Hepatocyte (in vitro differentiated cells): ENCODE data around the gene CUX1. TPM values are rescaled to one million over a fixed set of nuclear protein-coding genes. Genes with fewer than 3 reads are reported as not detected.

Source experiments
- DNase-seq: peaks from one replicate; pipeline ENCODE4 v3.0.0-alpha.2; 2016; ENCODE audit warnings: low spot score
- H2AFZ ChIP-seq: fragments of 200-600 bp; sonication (generic); 2 replicates; pipeline ENCODE4 v1.6.0; 2016; ENCODE audit warnings: antibody characterized with exemption, mild to moderate bottlenecking
- H3K27ac ChIP-seq: fragments of 200-600 bp; sonication (generic); 2 replicates; pipeline ENCODE4 v1.5.1; 2016; ENCODE audit warnings: mild to moderate bottlenecking
- H3K27me3 ChIP-seq: fragments of 200-600 bp; sonication (generic); 2 replicates; pipeline ENCODE4 v1.6.1; 2016
- H3K36me3 ChIP-seq: fragments of 200-600 bp; sonication (generic); replicated peaks from 2 replicates; pipeline ENCODE4 v1.5.1; 2016; ENCODE audit warnings: low read depth; ENCODE audit not compliant: insufficient read depth
- H3K4me1 ChIP-seq: fragments of 200-600 bp; sonication (generic); 2 replicates; pipeline ENCODE4 v1.5.1; 2016; ENCODE audit warnings: mild to moderate bottlenecking, moderate library complexity; ENCODE audit not compliant: insufficient read depth
- H3K4me2 ChIP-seq: fragments of 200-600 bp; sonication (generic); 2 replicates; pipeline ENCODE4 v1.6.0; 2016
- H3K4me3 ChIP-seq: fragments of 200-600 bp; sonication (generic); 2 replicates; pipeline ENCODE4 v1.5.1; 2016; ENCODE audit warnings: mild to moderate bottlenecking
- H3K79me2 ChIP-seq: fragments of 200-600 bp; sonication (generic); 2 replicates; pipeline ENCODE4 v1.6.0; 2017; ENCODE audit warnings: mild to moderate bottlenecking
- H3K9me2 ChIP-seq: fragments of 200-600 bp; sonication (generic); replicated peaks from 2 replicates; pipeline ENCODE4 v1.6.0; 2017; ENCODE audit warnings: mild to moderate bottlenecking; ENCODE audit not compliant: insufficient read depth
- H3K9me3 ChIP-seq: fragments of 200-600 bp; sonication (generic); 2 replicates; pipeline ENCODE4 v1.5.1; 2016; ENCODE audit warnings: low read depth, mild to moderate bottlenecking
- H4K20me1 ChIP-seq: fragments of 200-600 bp; sonication (generic); 2 replicates; pipeline ENCODE4 v1.6.0; 2016; ENCODE audit warnings: mild to moderate bottlenecking; ENCODE audit not compliant: insufficient read depth, poor library complexity, severe bottlenecking
- EZH2 ChIP-seq: fragments of 200-600 bp; sonication (generic); IDR thresholded peaks from 2 replicates; pipeline ENCODE4 v1.6.1; 2016; ENCODE audit warnings: antibody characterized with exemption, mild to moderate bottlenecking, borderline replicate concordance
- EZH2phosphoT487 ChIP-seq: fragments of 200-600 bp; sonication (generic); IDR thresholded peaks from one replicate; pipeline ENCODE4 v1.6.1; 2018; ENCODE audit warnings: antibody characterized with exemption, mild to moderate bottlenecking, low read depth, moderate library complexity; ENCODE audit not compliant: unreplicated experiment, severe bottlenecking
- WGBS: methylation state at CpG from one replicate; pipeline ENCODE4 v1.1.6; 2016; ENCODE audit warnings: low lambda C conversion rate; ENCODE audit errors: missing lambda C conversion rate; 5-methylcytosine and 5-hydroxymethylcytosine counted together
- polyA plus RNA-seq: library from polyadenylated mRNA; unstranded; fragments of >200 nt; fragmentation: Nextera tagmentation; extraction: Ambion mirVana; gene quantifications from 2 replicates; pipeline ENCODE4 v1.2.1, GENCODE V29; 2016
- total RNA-seq: library from RNA; depleted of rRNA; stranded (reverse); fragments of >200 nt; gene quantifications from 2 replicates; pipeline ENCODE4 v1.2.3, GENCODE V29; 2014
- TF ChIP-seq, protein P1 (sequence below): fragments of 200-600 bp; sonication (generic); IDR thresholded peaks from 2 replicates; pipeline ENCODE4 v1.5.1; 2016; ENCODE audit warnings: antibody characterized with exemption, mild to moderate bottlenecking; ENCODE audit not compliant: poor library complexity

Gene CUX1
- total and polyA plus RNA-seq, 2 experiments from 2014 or later, result 60.1 to 76.8 TPM

DNA sequence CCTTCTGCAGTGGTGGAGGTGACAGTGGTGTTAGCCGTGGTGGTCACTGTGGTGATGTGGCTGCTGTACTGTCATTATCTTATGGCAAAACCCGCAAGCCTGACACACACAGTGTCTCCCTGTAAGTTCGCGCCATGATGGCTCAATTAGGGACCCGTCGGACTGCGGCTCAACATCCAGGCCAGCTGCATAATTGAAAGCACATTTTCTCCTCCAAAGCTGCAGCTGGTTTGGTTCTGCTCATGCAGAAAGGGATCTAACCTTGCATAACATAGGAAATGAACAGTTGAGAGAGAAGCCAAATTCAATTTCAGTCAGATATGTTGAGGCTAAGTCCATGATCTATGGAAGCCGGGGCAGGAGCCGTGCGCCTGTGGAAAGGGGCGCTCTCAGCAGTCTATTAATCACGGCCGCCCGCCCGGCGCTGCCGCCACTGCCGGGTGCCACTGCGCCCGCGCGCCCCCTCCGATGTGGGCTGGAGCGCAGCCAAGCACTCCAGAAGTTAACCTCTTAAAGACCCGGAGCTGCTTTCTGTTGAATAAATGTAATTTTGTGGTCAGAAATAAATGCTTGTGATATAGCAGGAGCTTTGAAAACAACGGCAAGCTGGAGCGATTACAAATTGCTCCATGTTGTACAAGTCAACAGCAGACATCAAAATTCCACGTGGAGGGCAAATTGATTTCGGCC is 227.7 kb downstream of the CUX1 start:
- Histone ChIP-seq H3K9me2 (no peaks in the 10 kb centered on the region), H4K20me1 (peaks cover 34% of the 10 kb centered on the region), H3K9me3 (no peaks in the 10 kb centered on the region), H3K4me1 (peaks cover 9% of the 10 kb centered on the region), H3K36me3 (no peaks in the 10 kb centered on the region), H2AFZ (no peak overlapping the region), H3K4me3 (no peak overlapping the region), H3K4me2 (peak overlapping the region; percentile 65), H3K27ac (peak overlapping the region; percentile 11), H3K27me3 (no peaks in the 10 kb centered on the region), H3K79me2 (peaks cover 52% of the 10 kb centered on the region)
- 57% methylated on average over 29 of the region's 29 CpGs for WGBS
- no peak for TF ChIP-seq EZH2
- TF ChIP-seq, protein P1, sequence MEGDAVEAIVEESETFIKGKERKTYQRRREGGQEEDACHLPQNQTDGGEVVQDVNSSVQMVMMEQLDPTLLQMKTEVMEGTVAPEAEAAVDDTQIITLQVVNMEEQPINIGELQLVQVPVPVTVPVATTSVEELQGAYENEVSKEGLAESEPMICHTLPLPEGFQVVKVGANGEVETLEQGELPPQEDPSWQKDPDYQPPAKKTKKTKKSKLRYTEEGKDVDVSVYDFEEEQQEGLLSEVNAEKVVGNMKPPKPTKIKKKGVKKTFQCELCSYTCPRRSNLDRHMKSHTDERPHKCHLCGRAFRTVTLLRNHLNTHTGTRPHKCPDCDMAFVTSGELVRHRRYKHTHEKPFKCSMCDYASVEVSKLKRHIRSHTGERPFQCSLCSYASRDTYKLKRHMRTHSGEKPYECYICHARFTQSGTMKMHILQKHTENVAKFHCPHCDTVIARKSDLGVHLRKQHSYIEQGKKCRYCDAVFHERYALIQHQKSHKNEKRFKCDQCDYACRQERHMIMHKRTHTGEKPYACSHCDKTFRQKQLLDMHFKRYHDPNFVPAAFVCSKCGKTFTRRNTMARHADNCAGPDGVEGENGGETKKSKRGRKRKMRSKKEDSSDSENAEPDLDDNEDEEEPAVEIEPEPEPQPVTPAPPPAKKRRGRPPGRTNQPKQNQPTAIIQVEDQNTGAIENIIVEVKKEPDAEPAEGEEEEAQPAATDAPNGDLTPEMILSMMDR, result no peak
- no peak for TF ChIP-seq EZH2phosphoT487
- peak; percentile 67 for DNase-seq

DNA sequence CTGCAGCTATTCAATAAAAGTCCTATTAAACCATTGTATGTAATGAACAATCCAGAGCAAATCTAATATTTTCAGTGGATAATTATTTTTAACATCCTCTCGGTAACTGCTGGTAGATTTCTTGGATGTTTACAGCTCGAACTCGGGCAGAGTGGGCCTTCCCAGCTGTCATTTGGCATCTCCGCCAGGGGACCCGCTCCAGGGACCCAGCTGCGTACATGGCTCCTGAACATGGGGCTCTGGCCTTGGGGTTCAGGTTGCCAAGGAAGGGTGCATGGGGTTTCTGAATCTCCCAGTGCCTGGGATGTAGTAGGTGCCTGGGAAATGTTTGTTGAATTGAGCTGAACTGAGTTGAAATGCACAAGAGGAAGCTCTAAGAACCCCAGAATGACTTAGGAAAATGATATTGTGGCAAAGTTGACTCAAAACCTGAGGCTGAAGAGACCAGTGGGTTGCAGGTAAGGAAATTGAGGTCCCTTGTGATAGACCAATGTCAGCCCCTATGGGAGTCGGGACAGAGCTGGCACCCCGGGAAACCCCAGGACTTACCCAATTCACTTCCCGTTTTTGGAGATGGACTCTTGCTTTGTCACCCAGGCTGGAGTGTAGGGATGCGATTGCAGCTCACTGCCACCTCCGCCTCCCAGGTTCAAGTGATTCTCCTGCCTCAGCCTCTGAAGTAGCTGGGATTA is 228.4 kb downstream of the CUX1 start:
- Histone ChIP-seq H3K36me3 (no peaks in the 10 kb centered on the region), H3K4me2 (peak overlapping the region; percentile 65), H3K4me3 (no peak overlapping the region), H3K4me1 (peaks cover 9% of the 10 kb centered on the region), H3K79me2 (peaks cover 52% of the 10 kb centered on the region), H3K27ac (peak overlapping the region; percentile 11), H3K9me3 (no peaks in the 10 kb centered on the region), H2AFZ (no peak overlapping the region), H3K9me2 (no peaks in the 10 kb centered on the region), H3K27me3 (no peaks in the 10 kb centered on the region), H4K20me1 (peaks cover 34% of the 10 kb centered on the region)
- TF ChIP-seq EZH2, result no peak
- TF ChIP-seq, protein P1, result no peak
- no peak for TF ChIP-seq EZH2phosphoT487
- no peak for DNase-seq
- 79% methylated on average over 11 of the region's 11 CpGs for WGBS

DNA sequence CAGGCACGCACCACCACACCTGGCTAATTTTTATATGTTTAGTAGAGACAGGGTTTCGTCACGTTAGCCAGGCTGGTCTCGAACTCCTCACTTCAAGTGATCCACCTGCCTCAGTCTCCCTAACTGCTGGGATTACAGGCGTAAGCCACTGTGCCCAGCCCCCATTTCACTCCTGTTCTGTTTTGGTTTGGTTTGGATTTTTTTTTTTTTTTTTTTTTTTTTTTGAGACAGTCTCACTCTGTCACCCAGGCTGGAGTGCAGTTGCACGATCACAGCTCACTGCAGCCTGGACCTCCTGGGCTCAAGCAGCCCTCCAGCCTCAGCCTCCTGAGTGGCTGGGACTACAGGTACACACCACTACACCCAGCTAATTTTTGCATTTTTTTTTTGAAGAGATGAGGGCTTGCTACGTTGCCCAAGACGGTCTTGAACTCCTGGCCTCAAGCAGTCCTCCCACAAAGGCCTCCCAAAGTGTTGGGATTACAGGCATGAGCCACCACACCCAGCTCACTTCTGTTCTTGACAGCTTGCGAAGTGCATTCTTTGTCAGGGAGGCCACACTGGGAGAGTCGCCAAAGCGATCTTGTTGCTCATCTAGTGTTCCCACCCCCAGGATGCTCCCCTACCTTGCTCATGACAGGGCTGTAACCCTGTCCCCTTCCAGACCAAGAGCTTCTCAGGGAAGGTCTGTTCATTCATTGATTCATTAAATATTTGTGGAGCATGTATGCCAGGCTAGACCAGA is 229.1 kb downstream of the CUX1 start:
- Histone ChIP-seq H3K9me3 (no peaks in the 10 kb centered on the region), H2AFZ (no peak overlapping the region), H3K9me2 (no peaks in the 10 kb centered on the region), H3K27ac (no peak overlapping the region), H3K27me3 (no peaks in the 10 kb centered on the region), H3K36me3 (no peaks in the 10 kb centered on the region), H3K4me1 (peaks cover 9% of the 10 kb centered on the region), H4K20me1 (peaks cover 34% of the 10 kb centered on the region), H3K4me3 (no peak overlapping the region), H3K79me2 (peaks cover 49% of the 10 kb centered on the region), H3K4me2 (no peak overlapping the region)
- 85% methylated on average over 11 of the region's 11 CpGs for WGBS
- DNase-seq, result no peak
- TF ChIP-seq EZH2, result no peak
- TF ChIP-seq, protein P1, result no peak
- TF ChIP-seq EZH2phosphoT487, result no peak
